ENCODE data around the gene ATXN1. TPM values are rescaled to one million over a fixed set of nuclear protein-coding genes. Genes with fewer than 3 reads are reported as not detected.

Gene ATXN1
- total RNA-seq, 3 donors from 2014 or later = 30.4 to 87.3 (median 50.1) TPM

DNA sequence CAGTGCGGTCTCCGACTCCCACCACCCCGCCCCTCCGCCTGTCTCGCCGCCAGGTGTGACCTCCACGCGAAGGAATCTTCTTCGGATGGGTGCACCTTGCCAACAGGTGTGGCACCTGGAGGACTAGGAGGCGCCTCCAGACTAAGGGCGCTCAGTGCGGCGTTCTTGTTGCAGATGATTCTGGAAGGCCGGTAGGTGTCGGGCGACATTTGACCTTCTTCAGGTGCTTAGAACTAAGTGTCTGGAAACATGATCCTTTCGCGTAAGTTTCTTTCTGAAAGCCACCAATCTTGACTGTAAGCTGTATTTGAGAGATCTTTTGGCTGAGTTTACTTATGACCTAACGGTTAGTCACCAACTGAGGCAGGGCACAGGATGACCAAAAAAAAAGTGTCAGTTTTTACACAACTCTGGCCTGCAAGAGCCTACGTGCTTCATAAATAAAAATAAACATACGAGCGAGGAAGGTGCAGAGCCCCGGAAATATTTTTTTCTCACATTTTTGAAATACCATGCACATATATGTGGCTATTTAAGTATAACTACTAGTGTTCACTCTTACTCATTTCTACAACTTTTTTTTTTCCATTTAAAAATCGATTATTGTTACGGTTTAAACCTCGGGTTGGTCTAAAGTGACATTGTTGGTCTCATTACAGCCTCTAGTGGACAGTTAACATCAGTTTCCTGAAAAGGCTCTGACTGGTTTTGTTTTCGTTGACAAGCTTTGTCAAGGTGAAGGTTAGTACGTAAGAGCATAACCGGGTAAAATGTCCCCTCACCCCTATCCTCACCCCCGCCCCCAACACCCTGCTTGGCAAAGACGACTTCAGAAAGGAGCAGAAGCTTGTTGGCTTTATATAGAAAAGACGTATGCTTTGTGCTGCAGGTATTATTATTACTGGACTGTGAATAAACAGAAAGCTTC, 1.6 kb upstream of the ATXN1 start:
- peaks cover 18% of the 10 kb centered on the region for H3K4me1 ChIP-seq (ENCODE audit: low read depth)
- ATAC-seq = peak; percentile 16
- intact Hi-C loops (cut with DNase I, micrococcal nuclease) = loop anchor here (5.0 to 10.0 kb wide), 2 partner anchors 246 to 248 kb away; no protein-coding TSS in a partner anchor

DNA sequence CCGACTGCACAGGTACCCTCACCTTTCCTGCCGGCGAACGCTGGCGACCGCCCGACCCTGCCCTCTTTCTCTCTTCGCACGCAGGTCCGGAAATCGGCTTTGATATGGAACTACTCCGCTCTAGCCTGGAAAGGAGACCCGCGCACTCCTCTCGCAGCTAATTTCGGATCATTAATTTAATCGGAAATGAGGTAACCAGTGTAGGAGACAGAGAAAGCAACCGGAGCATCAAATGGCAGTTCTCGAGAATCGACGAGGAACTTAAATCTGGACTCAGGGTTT, 949 bp upstream of the ATXN1 start:
- TF ChIP-seq, protein P1, sequence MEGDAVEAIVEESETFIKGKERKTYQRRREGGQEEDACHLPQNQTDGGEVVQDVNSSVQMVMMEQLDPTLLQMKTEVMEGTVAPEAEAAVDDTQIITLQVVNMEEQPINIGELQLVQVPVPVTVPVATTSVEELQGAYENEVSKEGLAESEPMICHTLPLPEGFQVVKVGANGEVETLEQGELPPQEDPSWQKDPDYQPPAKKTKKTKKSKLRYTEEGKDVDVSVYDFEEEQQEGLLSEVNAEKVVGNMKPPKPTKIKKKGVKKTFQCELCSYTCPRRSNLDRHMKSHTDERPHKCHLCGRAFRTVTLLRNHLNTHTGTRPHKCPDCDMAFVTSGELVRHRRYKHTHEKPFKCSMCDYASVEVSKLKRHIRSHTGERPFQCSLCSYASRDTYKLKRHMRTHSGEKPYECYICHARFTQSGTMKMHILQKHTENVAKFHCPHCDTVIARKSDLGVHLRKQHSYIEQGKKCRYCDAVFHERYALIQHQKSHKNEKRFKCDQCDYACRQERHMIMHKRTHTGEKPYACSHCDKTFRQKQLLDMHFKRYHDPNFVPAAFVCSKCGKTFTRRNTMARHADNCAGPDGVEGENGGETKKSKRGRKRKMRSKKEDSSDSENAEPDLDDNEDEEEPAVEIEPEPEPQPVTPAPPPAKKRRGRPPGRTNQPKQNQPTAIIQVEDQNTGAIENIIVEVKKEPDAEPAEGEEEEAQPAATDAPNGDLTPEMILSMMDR (IDR thresholded peaks at IDR 0.05) = no peak
- Histone ChIP-seq H3K4me3 (peak overlapping the region; percentile 37), H3K4me1 (ENCODE audit: low read depth) (peaks cover 18% of the 10 kb centered on the region), H3K36me3 (ENCODE audit: low read depth) (no peaks in the 10 kb centered on the region), H3K9me3 (no peaks in the 10 kb centered on the region)
- intact Hi-C loops (cut with DNase I, micrococcal nuclease) = loop anchor here (5.0 to 10.0 kb wide), 2 partner anchors 245 to 247 kb away; no protein-coding TSS in a partner anchor
- DNase-seq (no peak), ATAC-seq (peak; percentile 0)

More for the DNA sequence above, 1.6 kb upstream of the ATXN1 start:
- TF ChIP-seq, protein P1 (IDR thresholded peaks at IDR 0.05) = peak; percentile 66
- Histone ChIP-seq H3K36me3 (ENCODE audit: low read depth) (no peaks in the 10 kb centered on the region), H3K4me3 (peak overlapping the region; percentile 37), H3K9me3 (no peaks in the 10 kb centered on the region)
- DNase-seq = peak; percentile 73 to 82 (median 80)

DNA sequence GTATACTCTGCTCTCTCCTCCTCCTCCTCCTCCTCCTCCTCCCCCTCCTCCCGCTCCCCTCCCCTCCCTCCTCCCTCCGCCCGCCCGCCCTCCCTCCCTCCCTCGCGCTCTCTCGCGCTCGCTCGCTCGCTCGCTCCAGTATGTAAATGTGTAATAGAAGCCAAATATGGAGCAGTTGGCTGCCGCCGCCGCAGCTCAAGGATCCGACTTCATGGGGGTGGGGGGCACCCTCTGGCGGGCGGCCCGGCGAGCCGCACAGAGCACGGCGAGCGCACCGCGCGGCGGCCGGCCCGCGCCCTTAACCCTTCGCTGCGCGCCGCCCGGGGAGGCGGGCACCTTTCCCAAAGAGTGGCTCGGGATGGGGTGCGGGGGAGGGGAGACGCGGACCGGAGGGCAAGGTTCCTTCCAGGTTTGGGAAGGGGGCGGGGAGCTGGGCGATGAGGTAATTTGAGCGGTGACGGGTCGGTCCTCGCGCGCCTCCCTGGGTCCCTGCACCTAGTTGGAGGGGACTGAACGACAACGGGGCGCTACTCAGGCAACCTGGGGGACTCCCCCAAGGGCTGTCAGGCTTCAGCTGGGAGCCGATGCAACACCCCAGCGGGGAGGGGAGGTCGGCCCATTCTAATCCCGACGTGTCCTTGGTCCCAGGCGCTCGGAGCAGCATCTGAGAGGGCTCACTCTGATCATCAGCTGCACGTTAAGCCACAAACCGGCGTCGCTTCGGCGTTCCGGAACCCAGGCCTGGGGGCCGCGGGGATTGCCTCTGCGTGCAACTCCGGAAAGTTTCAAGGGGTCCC, 409 bp upstream of the ATXN1 start:
- H3K36me3 ChIP-seq (ENCODE audit: low read depth) = no peaks in the 10 kb centered on the region
- ATAC-seq (peak; percentile 67), DNase-seq (peak; percentile 91 to 93 (median 92))
- H3K4me1 ChIP-seq (ENCODE audit: low read depth) = peaks cover 18% of the 10 kb centered on the region
- intact Hi-C loops (cut with DNase I, micrococcal nuclease) = loop anchor here (5.0 to 10.0 kb wide), 2 partner anchors 244 to 247 kb away; no protein-coding TSS in a partner anchor
- H3K9me3 ChIP-seq = no peaks in the 10 kb centered on the region
- TF ChIP-seq, protein P1 (IDR thresholded peaks at IDR 0.05) = no peak
- peak overlapping the region; percentile 37 for H3K4me3 ChIP-seq

DNA sequence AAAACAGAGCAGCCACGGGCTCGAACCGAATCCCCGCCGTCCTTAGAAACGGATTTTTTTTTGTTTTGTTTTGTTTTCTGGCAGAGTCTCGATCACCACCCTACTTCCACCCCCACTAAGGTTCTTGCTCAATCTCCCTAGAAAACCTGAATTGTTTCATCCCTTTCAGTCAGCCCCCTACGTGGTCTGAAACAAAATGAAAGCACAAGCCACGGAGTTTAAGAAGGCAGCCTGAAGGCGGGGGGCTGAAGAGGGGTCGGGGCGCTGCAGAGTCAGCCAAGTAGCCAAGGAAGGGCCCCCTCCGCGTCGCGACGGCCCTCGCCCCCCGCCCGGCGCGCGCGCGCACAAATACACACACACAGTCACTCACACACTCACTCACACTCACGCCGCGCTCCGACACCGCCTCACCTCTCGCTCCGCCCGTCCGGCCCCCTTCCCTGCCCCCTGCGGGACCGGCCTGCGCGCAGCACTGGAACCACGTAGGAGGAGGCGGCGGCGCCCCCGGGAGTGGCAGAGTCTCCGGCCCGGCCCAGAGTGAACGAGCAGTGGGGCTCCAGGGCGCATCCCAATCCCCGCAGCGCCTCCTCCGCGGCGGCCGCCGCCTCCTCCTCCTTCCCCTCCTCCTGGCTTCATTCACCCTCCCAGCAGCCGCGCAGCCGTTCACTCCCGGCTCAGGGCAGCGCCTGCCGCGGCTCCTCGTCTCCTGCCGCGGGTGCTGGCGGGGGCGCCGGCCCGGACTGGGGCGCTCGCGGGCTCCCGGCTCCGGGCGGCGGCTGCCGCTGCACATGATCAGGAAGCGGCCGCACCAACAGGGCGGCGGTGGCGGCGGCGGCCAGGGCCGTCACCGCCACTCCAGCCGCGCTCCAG, 1.4 kb downstream of the ATXN1 start:
- intact Hi-C loops (cut with DNase I, micrococcal nuclease) = loop anchor here (5.0 to 10.0 kb wide), 2 partner anchors 243 to 245 kb away; no protein-coding TSS in a partner anchor
- DNase-seq (peak; percentile 93 to 94 (median 94)), ATAC-seq (peak; percentile 72)
- Histone ChIP-seq H3K4me3 (peak overlapping the region; percentile 86), H3K4me1 (ENCODE audit: low read depth) (peaks cover 28% of the 10 kb centered on the region), H3K36me3 (ENCODE audit: low read depth) (no peaks in the 10 kb centered on the region), H3K9me3 (no peaks in the 10 kb centered on the region)
- TF ChIP-seq, protein P1 (IDR thresholded peaks at IDR 0.05) = no peak

DNA sequence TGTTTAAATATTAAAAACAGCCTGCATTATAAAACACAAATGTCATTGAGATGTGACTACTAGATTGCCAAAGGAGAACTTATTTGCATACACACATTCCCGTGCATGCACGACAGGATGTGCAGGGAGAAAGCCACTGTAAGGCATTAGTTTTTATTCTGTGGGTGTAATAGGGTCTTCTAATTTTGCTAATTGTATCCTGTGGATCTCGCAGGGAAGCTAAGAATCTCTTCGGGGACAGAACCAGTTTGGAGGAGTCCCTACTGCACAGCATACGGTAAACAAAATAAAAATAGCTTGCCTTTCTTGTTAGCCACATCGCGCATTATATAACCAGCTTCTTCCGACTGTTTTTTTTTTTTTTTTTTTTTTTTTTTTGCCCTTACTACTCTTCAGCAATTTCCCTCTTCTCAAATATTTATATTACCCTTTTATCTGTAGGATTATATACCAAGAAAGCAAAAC, 2.0 kb downstream of the ATXN1 start:
- peaks cover 33% of the 10 kb centered on the region for H3K4me1 ChIP-seq (ENCODE audit: low read depth)
- no peak for ATAC-seq
- no peaks in the 10 kb centered on the region for H3K9me3 ChIP-seq
- peak overlapping the region; percentile 86 for H3K4me3 ChIP-seq
- TF ChIP-seq, protein P1 (IDR thresholded peaks at IDR 0.05) = no peak
- no peaks in the 10 kb centered on the region for H3K36me3 ChIP-seq (ENCODE audit: low read depth)
- DNase-seq = peak in 1 of 3 donors; percentile 46
- intact Hi-C loops (cut with DNase I, micrococcal nuclease) = no loop called here

All from mucosa of descending colon (tissue), 3 donors.